Hippocampal formation (tissue), 2 donors: ENCODE measurements around the gene SORCS1.
A peak's percentile ranks its signal among the peaks of the same experiment; 100 is the strongest.

ENCODE experiments used
- DNase-seq, 2 donors: peaks; one replicate each; lab custom pipeline; 2025; lab: John Stamatoyannopoulos, UW

SORCS1 gene

DNA sequence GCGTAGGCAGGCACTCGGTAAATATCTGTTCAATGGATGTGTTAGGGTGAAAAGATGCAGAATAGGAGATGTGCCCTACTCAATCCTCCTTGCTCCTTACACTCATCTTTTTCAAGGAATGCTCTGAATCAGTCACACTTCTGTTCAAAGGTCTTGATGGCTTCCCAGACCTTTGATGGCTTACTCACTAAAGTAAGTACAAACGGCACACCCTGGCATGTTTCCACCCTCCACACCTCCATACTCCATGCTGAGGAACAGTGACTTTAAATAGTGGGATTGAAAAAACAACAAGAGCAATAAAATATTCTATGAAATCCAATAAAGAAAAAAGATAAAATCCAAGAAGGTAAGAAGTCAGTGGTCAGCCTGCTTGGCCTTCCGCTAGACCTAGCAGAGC is 569.2 kb downstream of the SORCS1 start:
- no peak for DNase-seq

DNA sequence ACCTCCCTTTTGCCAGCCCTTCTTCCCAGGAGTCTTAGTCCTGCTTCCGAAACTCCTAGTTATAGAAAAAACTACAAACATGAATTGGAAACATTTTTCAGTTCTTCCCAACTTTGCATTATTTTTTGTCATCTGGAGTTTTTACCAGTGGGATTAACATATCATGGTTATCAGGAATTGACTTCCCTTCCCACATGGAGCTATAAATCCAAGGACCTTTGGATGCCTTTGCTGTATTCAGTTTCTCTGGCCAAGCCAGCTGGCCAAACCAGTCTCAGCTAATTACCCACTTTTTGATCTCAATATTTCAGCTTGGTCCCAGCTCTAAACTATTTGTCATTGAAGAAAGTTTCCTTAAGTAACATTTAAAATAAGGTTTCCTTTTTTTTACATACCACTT is 570.6 kb downstream of the SORCS1 start:
- DNase-seq: no peak

DNA sequence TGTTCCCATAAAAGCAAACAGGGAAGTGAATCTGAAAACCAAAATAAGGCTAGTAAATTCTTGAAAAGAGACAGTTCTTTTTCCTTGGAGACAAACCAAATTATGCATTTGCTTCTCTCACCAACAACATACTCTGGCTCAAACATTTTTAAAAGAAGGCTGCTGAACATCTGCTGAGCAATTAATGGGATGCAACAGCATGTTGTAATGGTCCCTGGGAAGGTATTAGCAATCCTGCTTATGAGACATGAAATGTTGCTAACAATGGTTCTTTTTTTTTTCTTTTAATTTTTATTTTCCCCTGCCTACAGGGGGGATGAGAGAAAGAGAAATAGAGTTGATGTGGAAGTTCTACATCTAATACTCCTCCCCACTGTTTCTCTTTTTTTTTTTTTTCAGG is 572.1 kb downstream of the SORCS1 start:
- peak in 1 of 2 donors; percentile 1 for DNase-seq

DNA sequence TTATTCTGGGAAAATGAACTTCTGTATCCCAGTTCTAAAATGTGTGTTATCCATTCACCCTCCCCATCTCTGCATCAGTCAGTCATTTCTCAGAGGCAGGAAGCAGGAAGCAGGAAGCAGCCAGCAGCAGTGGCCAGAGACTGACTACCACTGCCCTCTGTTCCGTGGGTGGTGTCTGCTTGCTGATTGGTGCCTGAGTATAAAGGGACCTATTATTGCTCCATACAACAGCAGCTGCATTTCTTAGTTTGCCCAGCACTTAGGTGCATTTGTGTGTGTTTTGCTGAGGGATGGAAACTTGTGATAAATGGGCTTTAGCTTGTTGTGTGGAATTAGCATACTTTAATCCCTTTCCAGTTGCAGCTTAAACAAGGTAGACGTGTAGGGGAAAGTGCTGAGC is 582.2 kb downstream of the SORCS1 start:
- peak; percentile 50 to 75 for DNase-seq

DNA sequence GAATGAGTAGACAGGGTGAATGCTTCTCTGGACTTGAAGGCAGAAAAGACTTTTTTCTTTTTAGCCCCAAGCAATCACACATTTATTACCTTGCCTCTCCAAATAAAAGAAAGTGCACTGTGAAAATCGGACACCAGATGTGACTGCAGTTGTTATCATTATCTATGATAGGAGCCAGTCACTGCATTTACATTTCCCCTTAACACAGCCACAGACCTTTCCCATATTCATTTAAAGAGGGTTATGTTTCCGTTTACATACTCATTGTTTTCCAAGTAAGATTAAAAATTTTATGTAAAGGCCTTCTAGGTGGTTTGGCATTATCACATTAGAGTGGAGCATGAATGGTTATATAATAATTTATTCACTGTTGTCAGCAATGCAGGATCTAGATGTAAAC is 586.8 kb downstream of the SORCS1 start:
- no peak for DNase-seq

DNA sequence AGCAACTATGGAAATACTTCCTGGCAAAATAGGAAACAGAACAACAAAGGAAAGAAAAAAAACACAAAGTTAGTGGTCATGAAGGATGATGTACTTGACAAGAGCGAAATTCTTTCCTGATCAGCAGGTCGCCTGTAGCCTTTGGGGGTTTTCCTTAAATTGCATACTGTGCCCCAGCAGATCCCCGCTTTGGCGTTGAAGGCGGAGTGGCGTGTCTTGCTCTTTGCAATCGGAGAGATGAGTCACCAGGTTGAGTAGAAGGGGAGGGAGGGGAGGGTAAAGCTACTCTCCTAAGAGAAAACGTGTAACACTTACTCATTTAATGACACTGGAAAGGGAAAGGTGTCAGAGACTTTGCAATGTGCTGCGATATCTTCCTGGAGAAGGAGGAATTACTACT is 587.2 kb downstream of the SORCS1 start:
- DNase-seq: no peak

DNA sequence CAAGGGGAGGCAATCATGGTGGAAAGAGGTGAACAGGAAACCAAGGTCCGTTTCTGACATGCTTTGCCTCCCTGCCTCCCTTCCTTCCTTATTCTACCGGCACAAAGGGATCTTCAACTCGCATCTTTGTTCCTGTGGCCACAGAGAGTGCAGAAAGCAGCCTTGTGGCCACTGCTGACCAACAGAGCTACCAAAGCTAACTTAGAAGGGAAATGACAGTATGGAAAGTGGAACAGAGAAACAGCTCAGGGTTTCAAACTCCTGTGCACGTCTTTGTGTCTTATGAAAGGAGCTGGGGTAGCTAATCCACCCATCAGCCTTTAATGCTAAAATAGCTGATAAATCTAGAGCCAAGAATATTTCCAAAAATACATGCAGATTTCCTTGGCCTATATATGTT is 588.0 kb downstream of the SORCS1 start:
- no peak for DNase-seq

DNA sequence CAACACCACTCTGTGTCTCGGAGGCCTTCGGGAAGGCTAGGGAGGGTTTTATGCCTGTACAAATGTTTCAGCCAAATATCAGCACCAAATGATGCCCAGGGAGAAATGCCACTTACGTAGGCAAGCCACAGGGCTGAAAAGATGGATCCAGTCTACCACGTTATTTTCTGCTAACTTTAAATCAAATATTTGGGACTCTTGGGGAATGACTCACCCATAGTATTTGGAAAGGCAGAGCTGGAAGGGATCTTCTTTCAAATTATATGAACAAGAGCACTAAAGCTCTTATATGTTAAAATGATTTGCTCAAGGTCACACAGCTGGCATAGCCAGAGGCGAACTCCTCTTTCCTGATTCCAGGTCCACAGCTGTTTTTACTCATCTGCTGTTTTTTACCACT is 591.4 kb downstream of the SORCS1 start:
- DNase-seq: no peak

DNA sequence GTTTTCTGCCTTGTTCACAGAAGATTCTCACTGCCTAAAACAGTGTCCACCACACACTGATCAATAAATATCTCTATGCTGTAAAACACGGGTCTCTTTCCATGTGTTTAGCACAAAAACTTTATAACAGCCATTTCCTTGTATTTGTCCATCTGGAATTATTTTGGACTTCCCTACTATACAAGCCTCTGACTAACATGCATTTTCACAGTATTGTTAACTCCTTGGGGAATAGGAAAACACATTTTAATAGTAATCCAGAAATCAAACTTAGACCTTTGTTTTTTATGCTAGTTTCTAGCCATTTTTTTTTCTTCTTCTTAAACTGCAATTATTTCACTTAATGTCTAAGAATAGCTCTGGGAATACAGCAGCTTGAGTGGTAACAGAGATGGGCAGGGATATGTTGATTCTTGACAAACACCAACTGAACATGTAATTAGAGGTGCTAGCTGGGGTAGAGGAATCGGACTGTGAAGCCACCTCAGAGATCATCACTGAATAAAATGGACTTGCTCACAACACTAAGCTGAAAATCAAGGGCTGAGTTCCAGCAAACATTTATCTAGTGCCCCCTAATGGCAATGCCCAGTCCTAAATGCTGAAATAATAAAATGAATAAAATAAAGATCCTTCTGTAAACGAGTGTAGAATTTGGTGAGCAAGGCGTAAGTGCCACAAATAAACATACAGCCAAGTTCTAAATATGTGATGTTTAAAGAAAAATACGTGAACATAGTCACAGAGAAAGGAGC is 593.1 kb downstream of the SORCS1 start:
- peak; percentile 37 to 76 for DNase-seq

DNA sequence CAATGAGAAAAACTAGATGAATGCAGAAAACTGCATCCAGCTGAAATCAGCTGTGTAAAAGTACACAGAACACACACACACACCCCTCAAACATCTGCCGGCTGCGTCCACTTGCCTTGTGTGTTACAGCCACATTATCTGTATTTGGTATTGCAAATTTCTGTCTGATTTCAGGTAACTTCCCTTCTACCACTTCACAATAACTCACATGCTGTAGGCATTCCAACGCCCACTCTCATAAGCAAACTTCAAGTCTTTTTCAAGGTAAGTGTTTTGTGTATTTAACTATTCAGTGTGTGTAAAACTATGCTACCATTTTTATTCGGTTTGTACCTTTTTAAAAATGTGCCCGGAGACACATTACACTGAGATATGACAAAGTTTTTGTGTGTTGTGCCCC is 594.2 kb downstream of the SORCS1 start:
- DNase-seq: no peak

DNA sequence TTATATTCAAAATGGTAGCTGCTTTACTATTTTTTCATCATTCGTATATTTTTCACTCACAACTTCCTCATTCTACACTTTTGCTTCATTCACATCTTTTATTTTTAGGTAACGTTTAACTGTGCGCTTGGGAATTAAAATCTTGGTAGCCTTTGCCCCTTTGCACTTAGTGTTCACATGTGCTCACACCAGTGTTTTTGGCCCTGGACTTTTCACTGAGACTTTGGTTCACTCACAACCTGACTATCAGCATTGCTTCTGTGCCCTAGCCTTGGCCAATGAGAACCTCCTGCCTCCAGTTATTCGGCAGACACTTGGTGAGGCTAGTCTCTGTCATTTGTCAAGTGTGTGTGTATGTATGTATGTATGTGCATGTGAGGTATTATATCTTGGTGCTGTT is 596.9 kb downstream of the SORCS1 start:
- DNase-seq: no peak

DNA sequence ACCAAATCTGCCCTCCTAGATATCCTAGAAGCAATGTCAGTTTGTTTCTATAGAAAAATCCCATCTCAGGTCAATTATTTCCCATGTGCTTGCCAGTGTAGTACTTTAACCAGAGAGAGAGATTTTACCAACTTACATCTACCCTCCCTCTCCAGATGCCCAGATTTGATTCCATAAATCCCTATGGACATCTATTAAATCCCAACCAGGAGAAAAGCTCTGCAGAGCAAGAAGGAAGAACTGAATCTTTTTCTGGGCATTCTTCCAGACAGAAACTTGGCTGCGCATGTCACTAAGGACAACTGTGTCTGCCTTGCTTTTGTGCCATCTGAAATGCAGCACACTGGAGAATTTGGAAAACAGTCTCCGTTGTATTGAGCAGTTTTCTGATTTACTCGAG is 597.6 kb downstream of the SORCS1 start:
- DNase-seq: peak; percentile 11 to 61

DNA sequence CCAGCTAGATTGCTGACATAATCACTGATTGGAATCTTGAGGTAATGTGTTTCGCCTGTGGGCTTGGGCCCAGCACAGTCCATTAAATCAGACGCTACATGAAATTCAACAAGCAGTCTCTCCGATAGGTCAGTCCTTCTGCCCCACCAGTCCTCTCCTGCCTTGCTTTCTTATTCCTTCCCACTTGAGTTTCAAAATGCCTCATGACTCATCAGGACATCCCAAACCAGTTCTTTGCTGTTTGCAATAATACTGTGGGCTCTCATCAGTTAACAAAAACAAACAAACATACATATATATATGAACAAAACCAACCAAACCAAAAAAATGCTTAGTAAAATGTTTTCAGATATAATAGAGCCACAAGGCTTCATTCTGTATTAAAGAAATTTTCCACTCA is 599.0 kb downstream of the SORCS1 start:
- no peak for DNase-seq

DNA sequence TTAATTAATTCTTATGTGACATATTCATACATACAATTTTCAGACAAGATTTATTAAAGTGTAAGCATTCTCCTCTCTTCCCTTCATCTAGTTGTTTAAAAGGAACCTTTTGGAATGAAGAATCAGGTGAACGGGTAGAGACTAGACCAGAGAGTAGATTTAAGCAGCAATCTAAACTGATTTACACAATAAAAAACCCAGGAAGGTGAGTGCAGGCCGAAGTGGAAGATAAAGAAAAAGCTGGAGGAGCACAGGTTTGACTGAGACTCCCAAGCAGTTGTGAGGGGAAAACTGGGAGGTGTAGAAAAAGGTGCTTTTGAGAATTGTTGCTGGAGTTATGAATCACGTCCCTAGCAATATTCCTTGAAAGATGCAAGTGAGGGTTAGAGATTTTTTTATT is 601.1 kb downstream of the SORCS1 start:
- no peak for DNase-seq

DNA sequence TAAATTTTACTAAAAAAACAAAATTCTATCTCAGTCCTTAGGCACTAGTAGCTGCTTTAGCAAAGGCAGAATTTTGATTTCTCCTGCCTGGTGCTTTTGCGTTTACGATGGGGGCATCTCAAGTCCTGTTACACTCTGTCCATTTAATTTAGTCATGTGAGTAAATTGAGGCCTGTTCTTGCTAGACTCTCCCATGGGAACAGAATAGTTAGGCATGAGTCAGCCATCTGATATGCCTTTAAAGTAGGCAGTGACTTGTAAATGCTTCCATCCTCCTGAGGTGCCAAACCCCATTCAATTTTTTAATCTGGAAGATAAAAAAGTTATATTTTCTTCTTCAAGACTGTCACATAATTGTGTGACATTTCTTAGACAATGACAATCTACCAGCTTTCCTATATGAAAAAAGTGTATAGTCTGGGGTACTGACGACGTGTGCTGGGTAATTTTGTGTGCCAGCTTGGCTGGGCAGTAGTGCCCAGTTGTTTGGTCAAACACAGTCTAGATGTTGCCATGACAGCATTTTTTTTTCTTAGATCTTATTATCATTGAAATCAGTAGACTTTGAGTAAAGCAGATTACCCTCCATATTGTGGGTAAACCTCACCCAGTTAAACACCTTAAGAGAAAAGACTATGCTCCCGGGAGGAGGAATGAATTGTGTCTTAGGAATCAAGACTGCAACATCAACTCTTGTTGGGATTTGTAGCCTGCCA is 603.4 kb downstream of the SORCS1 start:
- no peak for DNase-seq

DNA sequence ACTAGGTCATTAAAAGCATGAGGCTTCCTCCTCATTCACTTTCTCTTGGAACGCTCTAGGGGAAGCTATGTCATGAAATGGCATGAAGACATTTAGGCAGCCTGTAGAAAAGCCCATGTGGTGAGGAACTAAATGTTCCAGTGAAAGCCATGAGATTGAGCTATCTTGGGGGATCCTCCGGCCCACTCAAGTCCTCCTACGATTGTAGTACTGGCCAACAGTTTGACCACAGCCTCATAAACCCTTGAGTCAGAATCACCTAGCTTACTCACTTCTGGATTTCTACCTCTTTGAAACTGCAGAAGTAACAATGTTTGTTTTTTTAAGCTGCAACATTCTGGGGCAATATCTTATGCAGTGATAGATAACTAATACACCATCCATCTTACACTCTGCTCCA is 605.1 kb downstream of the SORCS1 start:
- no peak for DNase-seq

DNA sequence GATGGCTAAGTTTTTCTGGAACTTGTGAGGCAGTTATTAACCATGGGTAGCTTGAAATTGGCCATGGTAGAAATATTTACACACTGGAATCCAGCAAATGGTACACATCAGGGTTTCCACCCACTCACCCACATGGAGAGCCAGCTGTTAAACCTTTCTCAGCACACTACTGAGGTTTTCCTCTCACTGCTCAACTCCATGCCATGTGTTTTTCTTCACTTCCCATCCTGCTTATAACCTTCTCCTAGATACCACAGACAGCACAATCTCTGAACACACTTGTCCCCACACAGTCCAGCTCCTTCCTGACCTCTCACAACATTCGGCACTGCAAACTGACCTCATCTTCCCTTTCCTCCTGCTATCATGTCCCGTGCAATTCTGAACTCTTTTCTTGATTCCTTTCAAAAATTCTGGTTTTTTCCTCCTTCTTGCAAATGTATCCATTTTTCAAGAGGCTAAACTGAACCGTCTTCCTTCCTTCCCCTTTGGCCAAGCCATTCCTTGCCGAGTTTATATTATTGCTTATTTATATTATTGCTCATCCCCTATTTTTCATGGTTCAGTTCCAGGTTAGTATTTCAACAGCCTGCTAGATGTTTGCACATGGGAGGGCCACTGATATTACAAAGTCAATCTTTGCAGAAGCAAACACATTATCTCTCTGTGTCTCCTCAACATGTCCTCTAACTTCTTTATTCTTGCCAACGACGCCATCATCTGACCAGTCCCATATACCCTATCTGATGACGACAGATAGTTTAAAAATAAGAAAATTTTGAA is 606.4 kb downstream of the SORCS1 start:
- no peak for DNase-seq

DNA sequence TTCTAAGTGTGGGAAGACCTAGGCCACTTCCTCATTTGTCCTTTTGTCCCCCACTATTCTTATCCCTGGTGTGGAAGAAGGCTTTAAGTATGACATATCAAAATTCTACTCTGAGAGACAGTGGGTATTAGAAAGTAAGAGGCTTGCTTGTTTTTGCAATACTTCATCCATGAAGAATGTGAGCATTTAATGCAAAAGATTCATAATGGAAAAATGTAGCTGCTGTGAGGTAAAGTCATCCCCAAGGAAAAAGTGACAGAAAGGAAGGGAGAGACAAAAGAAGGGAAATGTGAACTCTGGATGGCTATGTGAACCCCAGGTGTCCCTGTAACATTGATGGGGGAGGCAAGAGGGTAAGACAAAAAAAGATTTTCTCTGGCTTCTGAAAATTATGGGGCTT is 607.5 kb downstream of the SORCS1 start:
- DNase-seq: no peak

DNA sequence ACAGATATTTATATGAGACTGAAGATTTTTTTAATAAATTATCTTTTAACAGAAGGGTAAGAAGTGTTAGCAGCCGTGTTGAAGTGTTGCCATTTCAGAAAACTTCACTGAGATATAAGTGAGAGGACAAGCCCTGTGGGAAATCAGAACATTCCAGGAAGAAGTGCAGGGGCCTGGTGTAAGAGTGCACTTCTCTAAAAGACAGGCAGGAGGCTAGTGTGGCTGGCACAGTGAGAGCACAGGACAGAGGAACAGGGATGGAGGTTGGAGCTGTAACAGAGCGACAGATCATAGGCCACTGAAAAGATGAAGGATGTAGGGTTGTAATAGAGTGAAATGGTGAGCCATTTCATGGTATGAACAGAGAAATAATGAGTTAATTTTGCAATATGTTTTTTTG is 608.9 kb downstream of the SORCS1 start:
- no peak for DNase-seq

DNA sequence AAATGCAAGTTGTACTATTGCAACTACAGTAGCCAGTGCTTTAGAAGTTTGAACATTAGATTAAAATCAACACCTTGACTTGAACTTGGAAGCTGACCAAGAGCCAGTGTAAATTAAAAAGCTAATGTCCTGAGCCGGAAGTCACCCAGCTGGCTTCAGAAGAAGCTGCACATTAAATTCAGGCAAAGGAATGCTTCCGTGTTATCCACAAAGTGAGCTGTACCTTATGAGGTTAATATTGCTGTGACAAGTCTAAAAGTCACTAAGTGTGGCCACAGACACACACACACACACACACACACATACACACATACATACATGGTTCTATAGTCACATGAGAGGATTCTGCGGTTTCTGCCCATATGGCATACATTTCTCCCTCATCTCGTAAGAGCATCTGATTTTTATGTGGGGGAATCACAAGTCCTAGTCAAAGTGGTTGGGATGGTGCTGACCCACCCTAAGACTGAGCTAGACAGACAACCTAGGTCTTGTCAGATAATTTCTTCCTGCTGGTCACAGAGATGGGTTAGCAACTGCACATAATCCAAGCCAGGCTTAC is 612.9 kb downstream of the SORCS1 start:
- no peak for DNase-seq

DNA sequence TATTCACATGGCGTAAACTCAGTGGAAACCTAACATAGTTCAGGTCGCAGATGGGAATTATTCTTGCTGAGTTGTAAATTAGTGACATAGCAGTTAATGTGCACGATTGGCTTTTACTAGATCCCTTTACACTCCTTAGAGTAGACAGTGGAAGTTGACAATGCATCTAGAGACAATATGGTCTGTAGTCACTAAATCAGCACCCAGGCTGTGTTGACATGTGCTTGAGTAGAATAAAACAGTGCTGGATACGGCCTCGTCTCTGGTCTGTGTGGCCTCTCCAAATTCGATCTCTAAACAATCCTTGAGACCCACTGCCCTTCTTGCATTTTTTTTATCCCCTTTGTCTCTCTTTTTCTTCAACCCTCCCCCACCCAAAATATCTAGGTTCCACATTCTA is 615.7 kb downstream of the SORCS1 start:
- no peak for DNase-seq

DNA sequence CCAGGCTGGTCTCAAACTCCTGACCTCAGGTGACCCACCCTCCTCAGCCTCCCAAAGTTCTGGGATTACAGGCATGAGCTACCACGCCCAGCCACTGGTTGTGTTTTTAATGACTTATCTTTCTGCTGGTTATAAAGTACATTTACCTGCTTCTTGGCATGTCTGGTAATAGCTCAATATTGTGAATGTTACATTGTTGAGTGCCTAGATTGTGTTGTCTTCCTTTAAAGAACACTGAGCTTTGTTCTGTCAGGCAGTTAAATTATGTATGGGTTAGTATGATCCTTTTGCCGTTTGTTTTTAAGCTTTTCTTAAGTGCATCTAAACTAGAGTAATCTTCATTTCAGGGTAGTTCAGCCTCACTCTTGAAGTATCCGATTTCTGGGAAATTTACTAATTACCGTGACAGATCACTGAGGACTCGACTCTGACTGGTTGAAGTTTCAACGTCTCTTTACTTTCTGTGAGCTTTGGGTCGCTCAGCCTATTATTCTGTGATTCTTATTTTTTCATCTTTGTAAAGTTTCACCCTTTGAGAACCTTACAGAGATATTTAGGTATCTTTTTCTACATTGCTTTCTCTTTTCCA is 617.4 kb downstream of the SORCS1 start:
- no peak for DNase-seq
